ENCODE data around the gene STX16.
A peak's percentile ranks its signal among the peaks of the same experiment; 100 is the strongest.

The STX16 gene

GRCh38 chr20:58709013-58709702, 58.1 kb downstream of the STX16 start:
- no peak for TF ChIP-seq CTCF (IDR thresholded peaks at IDR 0.05)
- no peak overlapping the region for H3K27ac ChIP-seq
- peak; percentile 63 for DNase-seq (ENCODE audit: low spot score)
- H3K4me3 ChIP-seq, result no peak overlapping the region

- no peak for TF ChIP-seq CTCF (IDR thresholded peaks at IDR 0.05)
- DNase-seq (ENCODE audit: low spot score), result no peak
These were observed 58.6 kb downstream of the STX16 start for GRCh38 chr20:58709703-58710039.

GRCh38 chr20:58710481-58711265, 59.6 kb downstream of the STX16 start:
- peak; percentile 52 for DNase-seq (ENCODE audit: low spot score)
- H3K27ac ChIP-seq, result no peak overlapping the region
- H3K4me3 ChIP-seq, result no peak overlapping the region
- no peak for TF ChIP-seq CTCF (IDR thresholded peaks at IDR 0.05)

More at GRCh38 chr20:58709703-58710039, 58.6 kb downstream of the STX16 start:
- Histone ChIP-seq H3K27ac (no peak overlapping the region), H3K4me3 (no peak overlapping the region)

GRCh38 chr20:58711266-58712051, 60.4 kb downstream of the STX16 start:
- peak; percentile 57 for DNase-seq (ENCODE audit: low spot score)
- Histone ChIP-seq H3K27ac (no peak overlapping the region), H3K4me3 (no peak overlapping the region)
- no peak for TF ChIP-seq CTCF (IDR thresholded peaks at IDR 0.05)

- Histone ChIP-seq H3K4me3 (no peak overlapping the region), H3K27ac (no peak overlapping the region)
- no peak for TF ChIP-seq CTCF (IDR thresholded peaks at IDR 0.05)
- peak; percentile 59 for DNase-seq (ENCODE audit: low spot score)
These were observed 61.2 kb downstream of the STX16 start for GRCh38 chr20:58712151-58712791.

- TF ChIP-seq CTCF (IDR thresholded peaks at IDR 0.05), result no peak
- Histone ChIP-seq H3K27ac (no peak overlapping the region), H3K4me3 (no peak overlapping the region)
- DNase-seq (ENCODE audit: low spot score), result peak; percentile 67
These were observed 62.0 kb downstream of the STX16 start for GRCh38 chr20:58712806-58713731.

Measured in coronary artery (tissue), 2 donors.